Stimulated activated CD4-positive, alpha-beta T cell treated with anti-CD3 and anti-CD28 coated beads, Interleukin-1b, Interleukin-23, amount 100 ng/mL, for 1 hour (primary cell): ENCODE data around the gene MAMSTR.

Source experiments
- DNase-seq, 2 donors: peaks; one replicate each; pipeline ENCODE4 v3.0.0-alpha.2; 2020; ENCODE audit warnings: low read depth in 2 of 2

The MAMSTR gene

DNA sequence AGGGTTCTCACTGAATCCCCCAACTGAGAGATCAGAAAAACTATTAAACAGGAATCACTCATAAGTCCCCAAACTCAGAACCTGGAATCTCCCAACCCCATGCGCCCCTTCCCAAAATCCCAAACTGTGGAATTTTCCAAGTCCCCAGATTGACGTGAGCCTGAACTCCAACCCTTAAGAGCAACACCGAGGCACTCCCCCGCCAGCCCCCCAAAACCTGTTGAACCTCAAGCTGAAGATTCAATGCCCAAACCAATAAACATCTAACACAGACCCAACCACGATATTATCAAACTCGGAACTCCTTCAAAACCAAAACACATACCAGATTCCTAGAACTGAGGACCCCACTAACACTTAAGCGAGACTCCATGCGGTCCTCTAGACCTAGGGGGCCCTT lies 26.6 kb upstream of the MAMSTR start:
- no peak for DNase-seq

- DNase-seq: no peak
Measured at GRCh38 chr19:48745208-48745995, 25.9 kb upstream of the MAMSTR start.

GRCh38 chr19:48742096-48742495 lies 22.6 kb upstream of the MAMSTR start:
- no peak for DNase-seq

- DNase-seq: no peak
Measured at GRCh38 chr19:48741129-48741999, 21.8 kb upstream of the MAMSTR start.

DNA sequence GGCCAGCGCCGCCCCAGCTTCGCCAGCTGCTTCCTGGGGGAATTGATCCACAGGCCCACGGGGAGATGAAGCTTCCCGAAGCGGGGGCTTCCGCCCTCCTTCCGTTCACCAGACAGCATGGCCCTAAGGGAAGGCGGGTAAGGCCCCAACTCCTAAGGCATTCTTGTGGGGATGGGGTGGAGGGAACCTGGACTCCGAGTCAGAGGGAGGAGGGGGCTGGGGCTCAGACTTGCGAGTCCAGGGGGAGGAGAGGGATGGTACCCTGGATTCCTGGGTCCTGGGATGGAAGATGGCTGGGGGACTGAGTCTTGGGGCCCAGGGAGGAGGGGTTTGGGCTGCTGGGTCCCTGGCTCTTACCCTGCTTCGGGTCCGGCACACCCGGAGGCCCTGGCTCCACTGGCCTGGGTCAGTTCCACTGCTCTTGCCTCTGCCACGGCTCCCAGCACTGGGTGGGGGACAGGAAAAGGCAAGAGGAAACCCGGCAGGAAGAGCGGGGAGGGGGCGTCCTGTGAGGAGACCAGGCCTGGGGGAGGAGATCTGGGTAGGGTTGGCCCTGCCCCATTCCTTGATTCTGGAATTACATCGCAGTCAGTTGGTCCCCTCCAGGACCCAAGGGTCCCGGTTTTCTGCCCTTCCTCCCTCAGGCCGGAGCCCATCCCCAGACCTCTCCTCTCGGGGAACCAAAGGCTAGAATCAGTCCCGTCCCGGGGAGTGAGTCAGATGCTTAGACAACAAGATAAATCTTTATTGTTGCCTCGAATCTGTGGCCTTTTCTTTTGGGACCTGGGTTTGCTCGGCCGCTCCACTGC lies 20.8 kb upstream of the MAMSTR start, which contains the start of gene RASIP1:
Gene RASIP1 (minus strand): TSS at position 447 of the 809 bp plus-strand sequence. CDS start 328 bp downstream, at position 119.
- no peak for DNase-seq

DNA sequence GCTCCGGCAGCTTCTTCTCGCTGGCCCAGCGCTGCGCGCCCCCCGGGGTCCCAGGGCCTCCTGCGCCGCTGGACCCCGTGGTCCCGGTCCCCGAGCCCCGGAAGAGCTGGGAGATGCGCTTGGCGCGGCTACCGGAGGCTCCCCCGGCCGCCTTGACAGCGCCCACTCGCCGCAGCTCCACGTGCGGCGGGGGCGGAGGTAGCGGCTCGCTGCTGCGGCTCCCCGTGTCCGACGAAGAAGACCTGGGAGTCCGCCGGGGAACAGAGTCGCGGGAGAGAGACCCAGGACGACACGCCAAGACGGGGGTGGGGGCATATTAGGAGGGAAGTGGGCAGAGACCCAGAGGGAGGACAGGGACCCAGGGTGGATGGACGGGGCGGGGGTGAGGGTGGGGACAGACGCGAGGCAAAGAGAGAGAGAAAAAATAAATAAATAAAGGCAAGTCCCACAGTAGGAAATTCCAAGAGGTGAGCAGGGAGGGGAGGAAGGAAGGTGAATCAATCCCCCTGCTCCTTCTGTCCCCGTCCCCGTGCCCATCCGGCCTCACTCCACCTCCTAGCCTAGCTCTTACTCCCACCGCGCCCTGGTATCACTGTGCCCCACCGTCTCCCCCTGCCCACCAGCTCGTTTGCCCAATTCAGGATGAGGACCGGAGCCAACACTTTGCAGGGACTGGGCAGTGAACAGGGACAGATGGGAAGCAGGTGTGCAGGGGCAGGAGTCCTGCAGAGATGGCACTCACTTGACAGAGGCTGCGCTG lies 20.1 kb upstream of the MAMSTR start:
- no peak for DNase-seq

- DNase-seq: peak; percentile 90 to 95
Measured at GRCh38 chr19:48738557-48739403, 19.3 kb upstream of the MAMSTR start.

- DNase-seq: no peak
Measured at GRCh38 chr19:48737360-48737998, 18.0 kb upstream of the MAMSTR start.

DNA sequence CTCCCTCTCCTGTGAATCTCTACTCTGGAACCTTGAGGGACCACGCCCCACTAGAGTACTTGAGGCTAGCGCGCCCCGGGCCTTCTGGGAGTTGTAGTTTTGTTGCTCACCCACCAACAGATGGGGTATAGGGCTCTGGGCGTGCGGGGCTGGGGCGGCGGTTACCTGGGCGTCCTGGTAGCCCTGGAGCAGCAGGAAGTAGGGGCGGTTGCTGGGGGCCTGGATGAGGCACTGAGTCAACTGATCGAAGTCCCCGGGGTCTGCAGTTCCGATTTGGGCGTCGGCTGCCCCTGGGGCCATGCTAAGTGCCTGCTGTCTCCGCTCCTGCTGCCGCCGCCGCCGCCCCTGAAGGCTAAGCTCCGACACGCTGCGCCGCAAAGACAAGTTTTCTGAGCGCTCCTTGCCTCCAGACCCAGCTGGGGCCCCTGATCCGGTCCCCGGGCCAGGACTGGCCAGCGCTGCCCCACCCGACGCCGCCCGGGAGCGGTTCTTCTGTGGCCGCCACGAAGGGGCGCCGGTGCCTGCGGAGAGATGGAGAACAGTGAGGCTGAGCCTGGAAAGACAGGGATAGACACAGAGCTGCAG lies 15.6 kb upstream of the MAMSTR start:
- DNase-seq: no peak

DNA sequence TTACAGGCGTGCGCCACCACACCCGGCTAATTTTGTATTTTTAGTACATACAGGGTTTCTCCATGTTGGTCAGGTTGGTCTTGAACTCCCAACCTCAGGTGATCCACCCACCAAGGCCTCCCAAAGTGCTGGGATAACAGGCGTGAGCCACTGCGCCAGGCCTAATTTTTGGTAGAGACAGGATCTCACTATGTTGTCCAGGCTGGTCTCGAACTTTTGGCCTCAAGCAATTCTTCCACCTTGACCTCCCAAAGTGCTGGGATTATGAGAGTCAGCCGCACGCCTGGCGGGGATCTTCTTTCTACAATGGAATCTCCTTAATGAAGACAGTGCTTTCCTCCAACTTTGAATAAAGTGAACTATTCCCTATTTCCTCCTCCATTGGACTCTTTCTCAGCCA lies 15.1 kb upstream of the MAMSTR start:
- no peak for DNase-seq

- no peak for DNase-seq
Measured at GRCh38 chr19:48731452-48731851, 11.9 kb upstream of the MAMSTR start.

DNA sequence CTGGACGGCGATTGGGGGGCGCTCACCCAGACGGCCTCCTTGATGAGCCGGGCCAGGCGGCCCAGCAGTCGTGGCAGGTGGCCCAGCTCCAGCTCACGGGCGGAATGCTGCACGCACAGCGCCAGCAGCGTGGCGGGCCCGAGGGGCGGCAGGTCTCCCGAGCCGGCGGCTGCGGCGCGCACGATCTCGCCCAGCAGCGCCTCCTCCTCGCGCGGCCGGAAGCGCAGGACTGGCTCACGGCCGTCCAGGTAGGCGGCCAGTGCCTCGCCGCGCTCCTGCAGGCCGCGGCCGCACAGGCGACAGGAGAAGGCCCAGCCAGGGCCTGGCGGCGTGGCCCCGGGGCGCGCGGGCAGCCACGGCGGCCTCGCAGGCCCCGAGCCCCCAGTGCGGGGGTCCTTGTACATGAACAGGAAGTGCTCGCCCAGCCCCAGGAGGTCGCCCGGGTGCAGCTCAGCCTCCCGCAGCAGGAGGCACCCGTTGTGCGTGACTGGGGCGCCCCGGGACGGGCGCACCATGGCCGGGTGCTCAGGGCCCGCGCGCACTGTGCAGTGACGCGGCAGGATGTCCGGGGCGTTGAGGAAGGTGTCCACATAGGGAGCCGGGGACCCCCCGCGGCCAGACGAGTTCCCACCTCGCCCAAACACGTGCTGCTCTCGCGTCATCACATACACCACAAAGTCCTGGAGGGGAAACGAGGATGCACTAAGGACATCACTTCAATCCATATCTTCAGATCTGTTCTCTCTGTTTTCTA lies 9.6 kb upstream of the MAMSTR start:
- DNase-seq: no peak

- no peak for DNase-seq
Measured at GRCh38 chr19:48726556-48726955, 7.0 kb upstream of the MAMSTR start.

GRCh38 chr19:48724796-48725753 lies 5.5 kb upstream of the MAMSTR start:
- DNase-seq: no peak

- DNase-seq: no peak
Measured at GRCh38 chr19:48722196-48722708, 2.7 kb upstream of the MAMSTR start.

- DNase-seq: peak; percentile 71 to 74
Measured at GRCh38 chr19:48720613-48721296, 1.2 kb upstream of the MAMSTR start.

DNA sequence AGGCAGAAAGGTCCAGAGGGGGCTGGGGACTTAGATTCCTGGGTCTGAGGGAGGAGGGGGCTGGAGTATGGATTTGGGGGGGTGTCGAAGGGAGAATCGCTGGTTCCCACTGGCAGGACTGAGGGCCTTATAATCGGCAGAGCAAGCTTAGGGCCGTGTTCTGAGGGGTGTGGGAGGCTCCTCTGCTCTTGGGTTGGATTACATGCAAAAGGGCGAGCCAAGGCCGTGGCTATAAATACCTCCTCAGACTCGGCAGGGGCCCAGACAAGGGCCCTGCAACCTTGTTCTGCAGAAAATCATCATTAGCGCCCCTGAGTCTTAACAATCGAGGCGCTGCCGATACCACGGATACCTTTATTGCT lies 707 bp upstream of the MAMSTR start:
- no peak for DNase-seq
